ENCODE measurements around the gene MAST1.

Gene MAST1

GRCh38 chr19:12838182-12838885 is at the start of gene MAST1:
MAST1 (plus strand) TSS chr19:12838515; CDS start chr19:12838573, 58 bp downstream.
- TF ChIP-seq CTCF (IDR thresholded peaks at IDR 0.05; ENCODE audit: low read depth, low read length): no peak
- peak within 1 kb of the TSS; percentile 35 for H3K4me3 ChIP-seq (ENCODE audit: low read depth, low read length)

GRCh38 chr19:12788682-12789097 is 49.6 kb upstream of the MAST1 start:
- no peak for TF ChIP-seq CTCF (IDR thresholded peaks at IDR 0.05; ENCODE audit: low read depth, low read length)
- H3K4me3 ChIP-seq (ENCODE audit: low read depth, low read length): peak overlapping the region; percentile 54

- TF ChIP-seq CTCF (IDR thresholded peaks at IDR 0.05; ENCODE audit: low read depth, low read length): no peak
- H3K4me3 ChIP-seq (ENCODE audit: low read depth, low read length): peak overlapping the region; percentile 91
Observed at GRCh38 chr19:12789098-12789903, 49.0 kb upstream of the MAST1 start.

GRCh38 chr19:12789904-12790619 is 48.3 kb upstream of the MAST1 start:
- H3K4me3 ChIP-seq (ENCODE audit: low read depth, low read length): peak overlapping the region; percentile 91
- TF ChIP-seq CTCF (IDR thresholded peaks at IDR 0.05; ENCODE audit: low read depth, low read length): no peak

DNA sequence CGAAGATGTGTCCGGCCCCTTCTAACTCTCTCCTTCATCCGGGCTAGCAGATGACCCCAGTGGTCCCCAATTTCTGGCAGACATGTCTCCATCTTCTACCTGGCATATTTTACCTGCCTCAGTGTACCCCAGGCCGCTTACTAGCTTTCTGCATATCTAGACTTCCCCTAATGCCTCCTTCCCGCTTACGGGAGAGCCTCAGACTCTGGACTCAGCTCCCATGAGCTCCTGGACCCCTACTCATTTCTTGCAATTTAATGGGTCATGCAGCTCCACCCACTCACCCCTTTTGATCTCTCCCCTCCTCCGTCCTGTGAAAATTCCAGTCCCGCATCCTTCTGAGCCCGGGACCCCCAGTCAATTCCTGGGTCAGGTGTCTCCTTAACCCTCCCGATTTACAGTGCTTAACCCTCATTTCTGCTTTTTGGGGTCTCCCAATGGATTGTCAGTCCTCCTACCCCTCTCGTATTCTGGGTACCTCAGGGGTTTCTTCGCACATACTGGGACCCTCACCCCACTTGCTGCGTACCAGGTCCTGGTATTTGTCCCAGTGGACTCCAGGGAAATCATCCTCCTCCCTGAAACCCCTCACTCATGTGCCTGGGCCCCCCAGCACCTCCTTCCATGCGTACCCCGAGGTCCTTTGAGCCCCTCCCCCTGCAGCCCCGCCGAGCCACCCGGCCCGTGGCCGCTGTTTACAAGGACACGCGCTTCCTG is 47.5 kb upstream of the MAST1 start:
- no peak for TF ChIP-seq CTCF (IDR thresholded peaks at IDR 0.05; ENCODE audit: low read depth, low read length)
- peak overlapping the region; percentile 91 for H3K4me3 ChIP-seq (ENCODE audit: low read depth, low read length)

DNA sequence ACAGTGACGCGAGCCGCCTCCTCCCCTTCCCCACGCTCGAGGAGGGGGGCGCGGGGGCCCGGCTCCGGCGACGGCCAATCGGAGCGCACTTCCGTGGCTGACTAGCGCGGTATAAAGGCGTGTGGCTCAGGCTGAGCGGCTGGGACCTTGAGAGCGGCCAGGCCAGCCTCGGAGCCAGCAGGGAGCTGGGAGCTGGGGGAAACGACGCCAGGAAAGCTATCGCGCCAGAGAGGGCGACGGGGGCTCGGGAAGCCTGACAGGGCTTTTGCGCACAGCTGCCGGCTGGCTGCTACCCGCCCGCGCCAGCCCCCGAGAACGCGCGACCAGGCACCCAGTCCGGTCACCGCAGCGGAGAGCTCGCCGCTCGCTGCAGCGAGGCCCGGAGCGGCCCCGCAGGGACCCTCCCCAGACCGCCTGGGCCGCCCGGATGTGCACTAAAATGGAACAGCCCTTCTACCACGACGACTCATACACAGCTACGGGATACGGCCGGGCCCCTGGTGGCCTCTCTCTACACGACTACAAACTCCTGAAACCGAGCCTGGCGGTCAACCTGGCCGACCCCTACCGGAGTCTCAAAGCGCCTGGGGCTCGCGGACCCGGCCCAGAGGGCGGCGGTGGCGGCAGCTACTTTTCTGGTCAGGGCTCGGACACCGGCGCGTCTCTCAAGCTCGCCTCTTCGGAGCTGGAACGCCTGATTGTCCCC is 46.8 kb upstream of the MAST1 start, which contains the start of gene JUNB:
TSS of gene JUNB (plus strand) at position 142 of the 706 bp plus-strand sequence. CDS start at position 428, 286 bp downstream.
- no peak for TF ChIP-seq CTCF (IDR thresholded peaks at IDR 0.05; ENCODE audit: low read depth, low read length)
- peak within 1 kb of the TSS; percentile 91 for H3K4me3 ChIP-seq (ENCODE audit: low read depth, low read length)

Data from WI38 (cell line).